ENCODE results near the gene MOB1B.

The MOB1B gene

DNA sequence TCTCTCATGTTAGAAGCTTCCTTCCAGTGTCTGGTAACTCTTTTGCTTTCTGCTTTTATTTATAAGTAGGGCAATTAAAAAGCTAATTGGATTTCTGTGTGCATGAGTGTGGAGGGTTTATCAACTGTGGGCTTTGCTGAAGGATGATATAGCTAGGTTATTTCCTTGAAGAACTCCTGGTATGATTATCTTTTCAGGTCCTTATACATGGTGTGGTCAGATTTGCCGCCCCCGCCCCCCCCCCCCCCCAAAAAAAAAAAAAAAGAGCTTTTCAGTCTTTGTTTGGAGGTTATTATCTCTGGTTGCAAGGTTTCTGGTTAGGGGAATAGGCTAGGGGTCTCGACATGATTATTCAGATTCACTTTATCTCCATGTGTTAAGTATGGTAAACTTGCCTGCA, 35.9 kb downstream of the MOB1B start:
- Histone ChIP-seq H3K4me3 (ENCODE audit: low read depth, low read length) (no peak overlapping the region), H3K27me3 (no peaks in the 10 kb centered on the region), H3K9me3 (no peaks in the 10 kb centered on the region), H3K36me3 (no peaks in the 10 kb centered on the region), H3K4me1 (no peaks in the 10 kb centered on the region)
- no peak for DNase-seq
- TF ChIP-seq, protein P1, sequence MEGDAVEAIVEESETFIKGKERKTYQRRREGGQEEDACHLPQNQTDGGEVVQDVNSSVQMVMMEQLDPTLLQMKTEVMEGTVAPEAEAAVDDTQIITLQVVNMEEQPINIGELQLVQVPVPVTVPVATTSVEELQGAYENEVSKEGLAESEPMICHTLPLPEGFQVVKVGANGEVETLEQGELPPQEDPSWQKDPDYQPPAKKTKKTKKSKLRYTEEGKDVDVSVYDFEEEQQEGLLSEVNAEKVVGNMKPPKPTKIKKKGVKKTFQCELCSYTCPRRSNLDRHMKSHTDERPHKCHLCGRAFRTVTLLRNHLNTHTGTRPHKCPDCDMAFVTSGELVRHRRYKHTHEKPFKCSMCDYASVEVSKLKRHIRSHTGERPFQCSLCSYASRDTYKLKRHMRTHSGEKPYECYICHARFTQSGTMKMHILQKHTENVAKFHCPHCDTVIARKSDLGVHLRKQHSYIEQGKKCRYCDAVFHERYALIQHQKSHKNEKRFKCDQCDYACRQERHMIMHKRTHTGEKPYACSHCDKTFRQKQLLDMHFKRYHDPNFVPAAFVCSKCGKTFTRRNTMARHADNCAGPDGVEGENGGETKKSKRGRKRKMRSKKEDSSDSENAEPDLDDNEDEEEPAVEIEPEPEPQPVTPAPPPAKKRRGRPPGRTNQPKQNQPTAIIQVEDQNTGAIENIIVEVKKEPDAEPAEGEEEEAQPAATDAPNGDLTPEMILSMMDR (IDR thresholded peaks at IDR 0.05; ENCODE audit: low read depth, low read length): no peak

GRCh38 chr4:70940134-70940533, 38.0 kb downstream of the MOB1B start:
- no peak overlapping the region for H3K4me3 ChIP-seq (ENCODE audit: low read depth, low read length)
- TF ChIP-seq, protein P1 (IDR thresholded peaks at IDR 0.05; ENCODE audit: low read depth, low read length): peak; percentile 28
- H3K27me3 ChIP-seq: no peaks in the 10 kb centered on the region
- DNase-seq: no peak
- H3K9me3 ChIP-seq: no peaks in the 10 kb centered on the region
- H3K36me3 ChIP-seq: no peaks in the 10 kb centered on the region
- no peaks in the 10 kb centered on the region for H3K4me1 ChIP-seq

- H3K4me3 ChIP-seq (ENCODE audit: low read depth, low read length): no peak overlapping the region
- no peaks in the 10 kb centered on the region for H3K4me1 ChIP-seq
- H3K9me3 ChIP-seq: no peaks in the 10 kb centered on the region
- DNase-seq: no peak
- no peaks in the 10 kb centered on the region for H3K36me3 ChIP-seq
- TF ChIP-seq, protein P1 (IDR thresholded peaks at IDR 0.05; ENCODE audit: low read depth, low read length): no peak
- no peaks in the 10 kb centered on the region for H3K27me3 ChIP-seq
Observed at GRCh38 chr4:70943114-70943513, 40.9 kb downstream of the MOB1B start.

GRCh38 chr4:70945046-70945445, 42.9 kb downstream of the MOB1B start:
- H3K4me1 ChIP-seq: no peaks in the 10 kb centered on the region

DNA sequence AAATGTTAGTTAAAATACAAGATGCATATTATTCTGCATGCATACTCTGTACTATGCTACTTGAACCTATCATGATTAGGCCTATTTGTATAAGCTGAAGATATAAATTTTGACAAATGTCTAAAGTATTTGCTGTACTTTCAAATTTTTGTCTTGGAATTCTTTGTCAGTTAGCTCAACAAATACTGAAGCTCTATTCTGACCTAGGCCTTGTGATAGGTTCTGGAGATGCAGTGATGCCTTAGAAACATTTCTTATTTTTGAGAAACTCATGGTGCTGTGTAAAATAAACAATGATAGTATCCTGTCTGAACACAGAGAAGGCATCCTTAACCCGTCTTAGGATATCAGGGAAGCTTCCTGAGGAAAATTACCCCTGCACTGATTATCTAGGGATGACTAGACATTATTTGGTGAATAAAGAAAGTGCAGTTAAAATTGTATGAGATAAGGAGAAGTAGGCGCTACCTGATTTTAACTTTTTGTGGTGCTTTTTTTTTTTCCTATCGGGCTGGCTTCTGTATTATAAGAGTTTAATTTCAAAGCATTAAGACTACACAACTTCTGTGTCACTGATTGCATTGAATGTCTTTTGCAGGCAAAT, 43.4 kb downstream of the MOB1B start:
- Histone ChIP-seq H3K9me3 (no peaks in the 10 kb centered on the region), H3K4me3 (ENCODE audit: low read depth, low read length) (no peak overlapping the region), H3K36me3 (no peaks in the 10 kb centered on the region), H3K27me3 (no peaks in the 10 kb centered on the region), H3K4me1 (no peaks in the 10 kb centered on the region)
- TF ChIP-seq, protein P1 (IDR thresholded peaks at IDR 0.05; ENCODE audit: low read depth, low read length): no peak
- DNase-seq: no peak

More at GRCh38 chr4:70945046-70945445, 42.9 kb downstream of the MOB1B start:
- DNase-seq: no peak
- TF ChIP-seq, protein P1 (IDR thresholded peaks at IDR 0.05; ENCODE audit: low read depth, low read length): no peak
- Histone ChIP-seq H3K27me3 (no peaks in the 10 kb centered on the region), H3K4me3 (ENCODE audit: low read depth, low read length) (no peak overlapping the region), H3K9me3 (no peaks in the 10 kb centered on the region), H3K36me3 (no peaks in the 10 kb centered on the region)

DNA sequence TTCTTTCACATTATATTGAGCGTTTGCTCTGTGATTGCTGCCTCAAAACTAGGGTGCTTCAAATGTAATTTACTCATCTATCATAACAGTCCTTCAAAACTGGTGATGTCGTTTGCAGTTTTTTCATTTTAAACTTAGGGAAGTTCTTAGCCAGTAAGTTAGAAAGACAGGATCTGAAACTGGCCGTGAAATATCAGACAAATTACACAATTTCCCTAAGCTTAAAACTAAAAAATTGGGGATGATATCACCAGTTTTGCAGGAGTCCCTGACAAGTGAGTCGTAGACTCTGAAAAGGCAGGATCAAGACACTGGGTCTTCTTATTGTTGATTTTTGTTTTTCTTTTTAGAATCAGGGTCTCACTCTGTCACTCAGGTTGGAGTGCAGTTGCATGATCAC, 44.8 kb downstream of the MOB1B start:
- TF ChIP-seq, protein P1 (IDR thresholded peaks at IDR 0.05; ENCODE audit: low read depth, low read length): no peak
- no peak overlapping the region for H3K4me3 ChIP-seq (ENCODE audit: low read depth, low read length)
- H3K4me1 ChIP-seq: no peaks in the 10 kb centered on the region
- no peaks in the 10 kb centered on the region for H3K36me3 ChIP-seq
- no peaks in the 10 kb centered on the region for H3K27me3 ChIP-seq
- H3K9me3 ChIP-seq: no peaks in the 10 kb centered on the region
- no peak for DNase-seq
